NCI-H2029 treated with DMSO at 0.1 percent for 48 hours (cell line): Measurements from ENCODE around the gene CPT1A.

Experiments
- DNase-seq: peaks from one replicate; lab custom pipeline; 2025; lab: John Stamatoyannopoulos, UW

The CPT1A gene

DNA sequence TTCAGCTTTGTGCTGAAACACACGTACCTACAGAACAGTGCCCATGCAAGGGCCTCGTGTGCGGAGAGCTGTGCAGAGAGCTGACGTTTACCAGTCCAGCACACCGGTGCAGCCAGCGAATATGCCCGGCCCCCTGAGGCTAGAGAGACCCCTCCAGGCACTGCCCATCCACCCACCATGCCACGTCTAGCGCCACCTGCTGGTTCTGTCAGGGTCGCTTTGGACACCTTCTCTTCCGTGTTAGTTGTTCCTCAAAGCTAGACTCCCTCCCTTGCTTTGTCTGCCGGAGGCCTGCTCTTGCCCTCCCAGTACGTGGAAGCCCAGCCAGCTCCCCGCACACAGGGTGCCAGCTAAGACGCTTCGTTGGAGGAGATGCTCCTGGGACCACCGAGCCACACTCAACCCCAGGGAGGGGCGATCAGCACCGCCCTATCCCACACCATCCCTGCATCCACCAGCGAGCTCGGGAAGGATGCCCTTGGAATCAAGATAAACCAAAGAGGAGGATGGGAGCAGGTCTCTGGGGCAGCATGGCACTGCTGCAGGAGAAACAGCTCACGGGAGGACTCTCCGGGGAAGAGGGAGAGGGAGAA lies 43.4 kb downstream of the CPT1A start:
- DNase-seq: no peak

DNA sequence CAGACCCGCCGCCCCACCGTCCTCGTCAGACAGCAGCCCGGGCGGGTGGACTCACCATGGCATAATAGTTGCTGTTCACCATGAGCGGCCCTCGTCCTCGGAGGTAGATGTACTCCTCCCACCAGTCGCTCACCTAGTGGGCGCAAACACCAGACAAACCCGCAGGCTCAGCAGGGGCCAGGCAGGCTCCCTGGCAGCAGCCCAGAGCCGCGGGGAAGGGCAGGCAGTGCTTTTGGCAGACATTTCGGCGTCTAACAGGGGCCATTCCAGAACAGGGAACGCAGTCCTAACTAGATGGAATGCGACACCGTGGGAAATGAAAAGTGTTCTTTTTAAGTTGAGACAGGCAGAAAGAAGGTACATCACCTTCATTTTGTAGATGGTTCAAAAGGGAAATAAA lies 44.9 kb downstream of the CPT1A start:
- no peak for DNase-seq

DNA sequence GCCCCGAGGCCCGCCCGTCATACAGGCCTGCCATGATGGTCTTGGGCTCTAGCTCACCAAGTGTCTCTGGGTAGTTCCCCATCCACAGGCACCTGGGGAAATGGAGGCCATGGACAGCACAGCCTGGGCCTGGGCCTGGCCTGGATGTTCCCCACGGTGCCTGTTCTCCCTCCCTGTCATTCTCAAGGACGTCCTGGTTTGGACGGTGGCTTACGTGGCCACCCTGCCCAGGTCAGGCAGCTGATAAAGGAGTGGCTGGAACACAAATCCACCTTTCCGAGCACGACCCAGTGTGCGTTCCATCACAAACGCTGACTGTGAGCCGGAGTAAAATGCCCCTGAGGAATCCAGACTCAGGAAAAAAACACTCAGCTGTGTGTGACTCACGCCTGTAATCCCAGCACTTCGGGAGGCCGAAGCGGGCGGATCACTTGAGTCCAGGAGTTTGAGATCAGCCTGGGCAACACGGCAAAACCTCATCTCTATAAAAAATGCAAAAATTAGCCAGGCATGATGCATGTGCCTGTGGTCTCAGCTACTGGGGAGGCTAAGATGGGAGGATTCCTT lies 49.2 kb downstream of the CPT1A start:
- no peak for DNase-seq

DNA sequence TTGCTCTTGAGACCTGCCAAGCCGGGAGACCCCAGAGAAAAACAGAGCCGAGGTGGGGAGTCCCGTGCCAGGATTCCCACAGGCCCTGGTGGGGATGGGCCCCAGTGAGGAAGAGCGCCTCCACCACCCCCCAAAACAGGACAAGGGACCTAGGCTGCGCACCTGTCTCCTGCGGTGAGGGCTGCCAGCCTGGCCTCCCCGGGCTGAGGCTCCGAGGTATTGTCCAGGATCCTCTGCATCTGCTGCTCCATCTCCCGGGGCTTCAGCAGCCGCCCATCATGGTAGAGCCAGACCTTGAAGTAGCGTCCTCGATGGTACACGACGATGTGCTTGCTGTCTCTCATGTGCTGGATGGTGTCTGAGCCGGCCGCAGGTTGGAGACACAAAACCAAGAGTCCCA lies 57.1 kb downstream of the CPT1A start:
- no peak for DNase-seq

DNA sequence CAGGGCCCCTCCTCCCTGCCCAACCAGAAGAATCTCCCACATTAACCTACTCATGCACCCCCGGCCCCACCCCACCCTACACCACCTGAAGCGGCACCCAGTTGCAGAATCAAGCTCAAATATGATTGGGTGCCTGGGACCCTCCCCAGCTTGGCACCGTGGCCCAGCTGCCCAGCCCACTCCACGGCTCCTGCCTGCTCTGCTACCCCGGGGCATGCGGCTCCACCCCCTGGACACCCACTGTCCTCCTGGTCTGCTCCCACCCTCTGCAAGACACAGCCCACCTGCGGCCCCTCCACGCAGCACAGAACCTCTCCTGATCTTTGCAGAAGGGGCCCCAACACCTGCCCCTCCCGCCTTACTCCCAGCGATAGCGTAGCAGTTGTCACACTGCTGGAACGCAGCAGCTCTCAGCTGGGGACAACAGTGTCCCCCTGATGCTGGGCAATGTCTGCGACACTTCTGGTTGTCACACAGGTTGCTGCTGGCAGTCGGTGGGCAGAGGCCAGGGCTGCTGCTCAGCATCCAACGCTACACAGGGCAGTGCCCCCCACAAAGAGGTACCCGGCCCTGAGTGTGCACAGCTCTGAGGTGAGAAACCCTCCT lies 58.4 kb downstream of the CPT1A start:
- no peak for DNase-seq

DNA sequence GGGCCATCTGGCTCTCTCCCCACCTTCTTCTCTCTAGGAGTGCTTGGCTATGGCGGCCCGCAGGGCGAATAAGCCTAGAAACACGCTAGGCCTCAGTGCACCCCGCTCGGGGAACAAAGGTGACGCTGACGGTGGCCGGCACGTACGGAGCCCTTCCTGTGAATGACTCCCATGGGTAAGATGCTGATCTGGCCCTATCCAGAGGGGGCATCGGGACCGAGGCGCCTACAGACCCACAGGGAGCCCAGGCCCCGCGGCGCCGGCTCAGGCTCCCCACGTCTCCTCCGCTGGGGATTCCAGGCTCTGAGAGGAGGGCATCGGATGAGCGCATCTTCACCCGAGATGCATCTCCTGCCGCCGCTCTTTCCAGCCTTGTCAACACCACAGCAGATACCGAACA lies 59.0 kb downstream of the CPT1A start:
- no peak for DNase-seq

DNA sequence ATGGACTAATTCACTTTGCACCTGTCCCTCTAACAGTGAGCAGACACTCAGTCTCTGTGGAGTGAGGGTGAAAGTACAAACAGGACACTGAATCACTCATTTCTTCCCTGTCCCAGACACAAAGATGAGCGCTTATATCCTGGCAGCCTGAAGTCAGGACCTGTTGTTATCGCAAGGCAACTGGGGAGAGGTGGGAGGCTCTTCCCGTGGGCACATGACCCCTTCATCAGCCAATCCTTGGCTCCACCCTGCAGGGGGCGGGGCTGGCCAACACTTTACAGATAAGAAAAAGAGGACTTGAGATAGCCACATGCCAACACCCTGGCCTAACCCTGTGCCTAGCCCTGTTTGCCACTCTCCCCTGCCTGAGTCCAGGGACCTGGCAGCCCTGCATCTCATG lies 60.9 kb downstream of the CPT1A start:
- DNase-seq: no peak

DNA sequence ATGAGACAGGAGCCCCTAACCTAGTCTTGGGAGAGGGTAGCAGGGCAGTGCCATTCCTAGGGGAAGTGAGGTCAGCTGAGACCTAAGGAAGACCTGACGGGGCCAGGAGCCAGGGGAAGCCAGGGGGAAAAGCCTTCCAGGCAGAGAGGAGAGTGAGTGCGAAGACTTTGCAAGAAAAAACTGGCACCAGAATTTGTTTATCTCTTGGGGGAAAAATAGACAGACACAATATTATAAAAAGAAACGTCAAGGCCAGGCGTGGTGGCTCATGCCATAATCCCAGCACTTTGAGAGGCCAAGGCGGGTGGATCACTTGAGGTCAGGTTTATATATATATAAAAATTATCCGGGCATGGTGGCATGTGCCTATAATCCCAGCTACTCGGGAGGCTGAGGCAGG lies 63.5 kb downstream of the CPT1A start:
- no peak for DNase-seq

DNA sequence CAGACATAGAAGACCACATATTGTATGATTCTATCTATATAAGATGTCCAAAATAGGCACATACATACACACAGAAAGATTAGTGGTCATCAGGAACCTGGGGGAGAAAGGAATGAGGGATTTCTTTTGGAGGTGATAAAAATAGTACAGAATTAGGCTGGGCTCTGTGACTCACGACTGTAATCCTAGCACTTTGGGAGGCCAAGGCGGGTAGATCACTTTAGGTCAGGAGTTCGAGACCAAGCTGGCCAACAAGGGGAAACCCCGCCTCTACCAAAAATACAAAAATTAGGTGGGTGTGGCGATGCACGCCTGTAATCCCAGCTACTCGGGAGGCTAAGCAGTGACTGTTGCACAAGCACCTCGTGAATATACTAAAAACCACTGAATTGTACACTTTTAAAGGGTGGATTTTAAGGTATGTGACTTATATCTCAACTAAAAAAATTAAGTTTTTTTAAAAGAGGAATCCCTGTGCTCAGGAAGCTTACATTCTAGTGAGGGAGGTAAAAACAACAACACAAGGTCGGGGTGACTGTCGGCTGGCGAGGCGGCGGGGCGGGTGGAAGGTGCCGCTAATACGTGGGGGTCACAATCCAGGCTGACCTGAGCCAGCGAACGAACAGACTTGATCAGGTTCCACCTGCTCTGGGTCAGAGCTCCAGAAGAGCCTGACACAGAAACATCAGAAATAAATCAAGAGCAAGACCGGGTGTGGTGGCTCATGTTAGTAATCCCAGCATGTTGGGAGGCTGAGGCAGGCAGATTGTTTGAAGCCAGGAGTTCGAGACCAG lies 65.1 kb downstream of the CPT1A start:
- no peak for DNase-seq

DNA sequence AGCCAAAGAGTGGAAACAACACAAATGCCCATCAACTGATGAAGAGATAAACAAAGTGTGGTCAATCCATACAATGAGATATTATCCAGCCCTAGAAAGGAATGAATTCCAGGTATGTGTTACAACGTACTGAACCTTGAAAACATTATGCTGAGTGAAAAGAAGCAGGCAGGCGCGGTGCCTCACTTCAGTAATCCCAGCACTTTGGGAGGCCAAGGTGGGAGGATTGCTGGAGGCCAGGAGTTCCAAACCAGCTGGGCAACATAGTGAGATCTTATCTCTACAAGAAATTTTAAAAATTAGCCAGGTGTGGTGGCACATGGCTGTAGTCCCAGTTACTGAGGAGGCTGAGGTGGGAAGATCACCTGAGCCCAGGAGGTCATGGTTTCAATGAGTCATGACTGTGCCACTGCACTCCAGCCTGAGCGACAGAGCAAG lies 65.7 kb downstream of the CPT1A start:
- no peak for DNase-seq

DNA sequence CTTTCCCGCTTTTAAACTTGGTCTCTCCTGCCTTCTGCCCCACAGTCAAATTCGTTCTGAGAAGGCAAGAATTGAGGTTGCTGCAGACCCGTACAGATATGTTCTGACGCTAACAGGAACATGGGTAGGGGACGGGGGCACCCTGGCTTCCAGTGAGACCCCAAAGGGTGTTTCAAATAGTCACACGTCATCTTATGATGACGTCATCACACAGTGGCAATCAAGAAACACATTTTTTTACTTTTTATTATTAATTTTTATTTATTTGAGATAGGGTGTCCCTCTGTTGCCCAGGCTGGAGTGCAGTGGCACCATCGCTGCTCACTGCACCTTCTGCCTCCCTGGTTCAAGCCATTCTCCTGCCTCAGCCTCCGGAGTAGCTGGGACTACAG lies 67.5 kb downstream of the CPT1A start:
- DNase-seq: no peak

DNA sequence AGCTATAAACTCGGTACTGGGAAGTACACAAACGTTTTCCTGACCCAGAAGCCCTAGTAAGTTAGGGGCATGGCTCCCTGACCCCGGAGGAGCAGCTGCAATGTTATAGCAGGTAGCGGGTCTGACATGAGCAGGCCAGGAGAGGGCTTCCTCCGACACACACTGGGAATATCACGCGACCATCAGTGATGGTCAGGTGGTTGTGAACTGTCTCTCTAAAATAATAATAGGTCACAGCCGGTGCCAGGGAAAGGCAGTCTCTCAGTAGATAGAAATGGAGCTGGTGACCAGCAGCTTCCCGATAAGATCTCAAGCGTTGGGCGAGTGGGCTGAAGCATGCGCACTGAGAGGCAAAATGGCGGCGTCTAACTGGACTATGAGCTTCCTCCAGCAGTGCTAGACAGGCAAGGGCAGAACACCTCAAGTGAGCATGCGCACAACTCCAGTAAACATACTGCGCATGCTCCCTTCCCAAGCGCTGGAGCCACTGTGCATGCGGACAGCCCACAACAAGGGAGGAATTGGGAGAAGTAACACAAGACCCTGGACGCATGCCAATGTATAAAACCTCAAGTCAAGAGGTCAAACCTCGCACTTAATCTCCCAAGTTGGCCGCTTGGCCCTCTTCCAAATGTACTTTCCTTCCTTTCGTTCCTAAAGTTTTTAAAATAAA lies 68.1 kb downstream of the CPT1A start:
- DNase-seq: no peak

DNA sequence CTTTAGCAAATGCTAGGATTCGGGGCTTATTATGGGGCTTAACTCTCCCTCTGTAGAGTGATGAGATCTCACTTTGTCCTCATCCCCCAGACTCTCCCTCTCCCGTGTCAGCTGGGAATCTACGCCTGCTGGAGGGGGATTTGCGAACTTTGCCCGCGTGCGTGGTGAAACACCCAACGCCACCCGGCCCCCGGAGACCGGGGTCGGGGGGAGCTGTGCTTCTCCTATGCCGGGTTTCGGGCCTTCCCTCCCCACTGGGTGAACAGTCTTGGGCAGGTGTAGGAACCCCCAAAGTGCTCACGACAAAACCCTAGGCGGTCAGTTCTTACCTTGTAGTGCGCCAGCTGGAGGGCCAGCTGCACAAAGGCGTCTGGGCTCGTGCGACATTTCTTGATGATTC lies 68.8 kb downstream of the CPT1A start:
- no peak for DNase-seq

DNA sequence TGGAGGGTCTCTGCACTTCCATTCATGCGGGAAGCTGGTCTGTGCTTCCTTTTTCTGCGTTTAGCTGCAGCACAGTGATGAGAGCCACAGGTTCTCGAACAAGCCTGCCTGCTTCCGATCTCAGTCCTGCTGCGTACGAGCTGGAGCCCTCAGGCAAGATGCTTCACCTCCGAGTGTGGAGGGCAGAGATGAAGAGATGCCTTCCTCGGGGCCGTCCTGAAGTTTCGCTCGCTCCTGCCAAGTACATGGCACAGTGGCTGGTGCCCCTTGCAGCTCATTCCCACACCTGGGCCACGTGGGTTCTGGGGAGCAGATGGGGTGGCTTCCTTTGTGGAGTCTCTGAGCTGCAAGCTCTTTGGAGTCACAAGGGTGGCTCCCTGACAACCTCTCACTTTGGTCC lies 70.9 kb downstream of the CPT1A start:
- DNase-seq: no peak

DNA sequence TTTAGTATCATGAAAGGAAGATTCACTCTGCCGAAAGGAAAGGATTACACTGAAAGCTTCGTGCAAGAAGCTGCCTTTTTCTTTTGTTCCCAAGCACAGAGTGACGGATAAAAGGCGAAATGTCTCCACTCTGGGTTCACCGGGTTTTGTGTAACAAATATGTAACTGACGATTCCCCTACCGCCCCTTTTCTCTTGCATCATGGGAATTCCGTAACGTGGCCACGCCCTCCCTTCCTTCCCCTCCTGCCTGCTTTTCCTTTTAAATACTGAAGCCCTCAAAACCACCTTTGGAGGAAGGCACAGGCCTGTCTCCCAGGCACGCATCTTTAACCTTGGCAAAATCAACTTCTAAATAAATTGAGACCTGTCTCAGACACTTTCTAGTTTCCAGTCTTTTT lies 74.0 kb downstream of the CPT1A start:
- DNase-seq: no peak

DNA sequence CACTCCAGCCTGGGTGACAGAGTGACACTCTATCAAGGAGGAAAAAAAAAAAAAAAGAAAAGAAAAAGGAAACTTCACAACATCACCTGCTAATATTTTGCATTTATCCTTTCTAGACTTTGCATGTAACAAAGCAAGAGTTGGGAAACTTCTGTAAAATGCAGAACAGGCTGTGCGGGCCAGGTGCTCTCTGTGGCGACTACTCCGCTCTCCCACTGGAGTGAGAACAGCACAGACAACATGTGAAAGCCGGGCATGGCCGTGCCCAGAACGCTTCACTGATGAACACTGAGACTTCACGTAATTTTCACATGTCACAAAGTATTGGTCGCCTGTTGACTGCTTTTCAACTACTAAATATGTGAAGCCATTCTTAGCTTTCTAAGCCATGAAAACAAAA lies 74.9 kb downstream of the CPT1A start:
- DNase-seq: no peak

DNA sequence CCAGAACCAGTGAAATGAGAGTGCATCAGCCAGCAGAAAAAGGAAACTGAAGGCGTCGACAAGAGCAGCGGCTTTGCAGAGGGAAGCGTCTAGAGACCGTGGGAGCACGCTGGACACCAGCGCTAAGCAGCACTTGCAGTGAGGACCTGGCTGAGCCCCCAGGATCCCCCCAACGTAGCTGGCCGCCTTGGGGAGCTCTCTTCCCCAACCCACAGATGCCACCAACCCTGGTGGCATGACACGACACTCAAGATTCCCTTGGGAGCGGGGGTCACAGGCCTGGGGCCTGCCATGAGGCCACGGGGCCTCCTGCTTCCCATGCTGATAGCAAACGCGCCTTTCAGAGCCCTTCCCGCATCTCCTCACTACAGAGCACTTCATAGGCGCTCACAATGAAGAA lies 77.0 kb downstream of the CPT1A start:
- DNase-seq: no peak

DNA sequence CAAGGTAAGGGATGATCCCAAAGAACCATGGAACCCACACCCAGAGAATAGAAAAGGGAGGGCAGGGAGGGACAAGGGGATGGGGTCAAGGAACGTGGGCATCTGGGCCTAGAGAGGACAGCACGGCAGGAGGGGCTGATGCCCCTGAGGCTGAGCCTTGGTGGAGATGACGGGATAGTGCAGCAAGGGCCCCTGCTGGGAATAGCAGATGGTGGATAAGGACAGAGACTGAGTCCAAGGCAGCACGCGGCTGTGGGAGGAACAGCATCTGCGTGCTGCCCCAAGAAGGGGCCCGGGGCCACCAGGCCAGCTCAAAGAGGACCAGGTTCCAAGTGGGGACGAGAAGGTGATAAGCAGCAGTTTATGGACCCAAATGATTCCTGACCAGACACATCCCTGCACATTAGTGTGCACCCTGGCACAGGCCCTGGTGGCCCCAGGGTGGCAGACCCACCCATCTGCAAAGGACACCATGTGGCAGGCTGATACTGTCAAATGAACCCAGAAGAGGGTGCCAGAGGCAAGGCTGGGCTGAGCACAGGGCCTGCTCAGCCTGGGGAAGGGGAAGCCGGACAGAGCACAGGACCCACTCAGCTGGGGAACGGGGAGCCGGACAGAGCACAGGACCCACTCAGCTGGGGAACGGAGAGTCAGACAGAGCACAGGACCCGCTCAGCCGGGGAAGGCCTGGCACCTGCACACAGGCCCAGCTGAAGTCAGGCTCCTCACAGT lies 77.6 kb downstream of the CPT1A start:
- no peak for DNase-seq

DNA sequence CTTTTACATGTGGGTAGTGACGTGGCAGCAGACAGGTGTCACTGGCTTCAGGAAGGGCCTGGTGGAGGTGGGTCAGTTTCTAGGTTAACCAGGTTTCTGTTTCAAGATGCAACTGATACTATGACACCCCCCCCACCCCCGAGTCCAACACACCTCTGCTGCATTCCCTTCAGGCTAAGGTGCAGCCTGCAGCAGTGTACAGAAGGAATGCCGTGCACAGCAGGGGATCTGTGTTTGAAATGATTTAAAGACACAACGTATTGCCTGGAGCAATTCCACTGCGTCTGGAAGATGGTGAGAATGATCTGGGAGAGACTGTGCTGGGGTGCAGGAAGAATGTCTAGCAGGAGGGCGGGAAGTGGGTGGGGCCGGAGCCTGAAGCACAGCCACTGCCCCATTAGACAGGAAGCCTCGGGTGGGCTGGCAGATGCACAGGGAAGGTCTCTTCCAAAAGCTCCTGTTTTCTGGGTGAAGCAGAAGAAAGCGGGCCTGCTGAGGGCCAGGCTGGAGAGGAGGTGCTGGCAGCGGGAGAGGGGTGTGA lies 78.5 kb downstream of the CPT1A start:
- no peak for DNase-seq

DNA sequence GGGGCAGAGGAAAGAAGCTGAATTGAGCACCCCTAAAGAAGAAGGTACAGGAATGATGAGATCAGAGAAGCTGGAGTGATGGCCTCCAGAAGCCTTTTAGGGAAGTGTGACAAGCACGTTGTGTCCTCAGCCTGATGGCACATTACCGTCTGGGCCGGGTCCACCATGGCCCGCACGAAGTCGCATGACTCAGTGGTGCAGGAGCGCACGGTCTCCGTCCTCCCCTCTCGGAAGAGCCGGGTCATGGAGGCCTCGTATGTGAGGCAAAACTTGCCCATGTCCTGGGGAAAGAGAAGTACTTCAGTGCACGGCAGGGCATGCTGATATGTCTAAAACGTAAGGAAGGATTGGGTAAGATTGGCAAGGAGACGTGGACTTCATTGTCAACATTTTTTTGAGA lies 79.2 kb downstream of the CPT1A start:
- no peak for DNase-seq

DNA sequence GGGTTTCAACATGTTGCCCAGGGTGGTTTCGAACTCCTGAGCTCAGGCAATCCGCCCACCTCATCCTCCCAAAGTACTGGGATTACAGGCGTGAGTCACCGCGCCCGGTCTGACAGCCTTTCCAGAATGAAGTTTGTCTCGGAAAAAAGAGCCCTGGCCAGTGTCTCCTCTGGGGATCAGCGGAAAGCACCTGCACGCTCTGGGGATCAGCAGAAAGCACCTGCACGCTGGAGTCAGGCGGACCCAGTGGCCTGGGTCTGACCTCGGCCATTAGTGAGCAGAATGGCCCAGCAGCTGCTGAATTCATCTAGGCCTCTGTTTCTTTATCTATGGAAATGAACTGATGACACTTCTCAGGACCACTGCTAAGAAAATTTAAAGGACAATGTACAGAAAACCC lies 79.9 kb downstream of the CPT1A start:
- DNase-seq: no peak

DNA sequence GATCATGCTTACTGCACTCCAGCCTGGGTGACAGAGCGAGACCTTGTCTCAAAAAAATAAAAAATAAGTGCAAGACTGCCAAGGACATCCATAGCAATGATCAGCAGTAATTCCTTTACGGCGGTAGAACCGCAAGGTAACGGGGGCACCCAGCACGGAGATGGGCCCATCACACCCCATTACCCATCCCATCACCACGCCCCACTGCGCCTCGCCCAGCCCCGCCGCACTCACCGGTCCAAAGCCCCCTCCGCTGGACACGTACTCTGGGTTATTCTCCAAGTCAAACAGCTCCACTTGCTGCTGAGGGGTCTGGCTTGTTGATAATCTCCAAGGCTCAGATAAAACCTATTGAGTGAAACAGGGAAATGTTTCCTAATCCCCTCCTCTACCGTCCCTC lies 81.7 kb downstream of the CPT1A start:
- no peak for DNase-seq
